HG02588 (cell line): ENCODE data around the gene CUX1.
A peak's percentile ranks its signal among the peaks of the same experiment; 100 is the strongest.
"Not testable (repeated sequence)": the region's sequence is repeated elsewhere in the genome, so short reads cannot be mapped to it uniquely, and the experiment has no call there.

ENCODE experiments used
- ATAC-seq: cut with Tn5 transposase; IDR thresholded peaks from one replicate; pipeline ENCODE4 v1.9.1; 2021; ENCODE audit warnings: mild to moderate bottlenecking, moderate library complexity; ENCODE audit not compliant: unreplicated experiment

The CUX1 gene

GRCh38 chr7:101975046-101975445, 157.6 kb downstream of the CUX1 start:
- ATAC-seq = no peak

GRCh38 chr7:101976411-101976810, 159.0 kb downstream of the CUX1 start:
- ATAC-seq = no peak

GRCh38 chr7:101977249-101977648, 159.8 kb downstream of the CUX1 start:
- ATAC-seq = no peak

- no peak for ATAC-seq
Measured at GRCh38 chr7:101978683-101979082, 161.3 kb downstream of the CUX1 start.

- ATAC-seq = no peak
Measured at GRCh38 chr7:101983147-101983811, 165.9 kb downstream of the CUX1 start.

- no peak for ATAC-seq
Measured at GRCh38 chr7:101984133-101984879, 166.9 kb downstream of the CUX1 start.

GRCh38 chr7:101985057-101985902, 167.9 kb downstream of the CUX1 start:
- no peak for ATAC-seq

GRCh38 chr7:101985903-101986734, 168.7 kb downstream of the CUX1 start:
- no peak for ATAC-seq

GRCh38 chr7:101987494-101987893, 170.1 kb downstream of the CUX1 start:
- ATAC-seq = no peak

GRCh38 chr7:101988060-101988459, 170.6 kb downstream of the CUX1 start:
- ATAC-seq = not testable (repeated sequence)

GRCh38 chr7:101988513-101988912, 171.1 kb downstream of the CUX1 start:
- no peak for ATAC-seq

GRCh38 chr7:101989101-101989500, 171.7 kb downstream of the CUX1 start:
- no peak for ATAC-seq

- ATAC-seq = peak; percentile 84
Measured at GRCh38 chr7:101990811-101991418, 173.5 kb downstream of the CUX1 start.

GRCh38 chr7:101991860-101992259, 174.4 kb downstream of the CUX1 start:
- ATAC-seq = no peak

- ATAC-seq = no peak
Measured at GRCh38 chr7:101993311-101993710, 175.9 kb downstream of the CUX1 start.

GRCh38 chr7:101995121-101995520, 177.7 kb downstream of the CUX1 start:
- ATAC-seq = no peak

- ATAC-seq = no peak
Measured at GRCh38 chr7:101996131-101996691, 178.8 kb downstream of the CUX1 start.

GRCh38 chr7:101996876-101997275, 179.4 kb downstream of the CUX1 start:
- ATAC-seq = no peak

- no peak for ATAC-seq
Measured at GRCh38 chr7:101998029-101998905, 180.8 kb downstream of the CUX1 start.
